Karpas-422 (cell line): ENCODE results near the gene UCHL5. TPM values are rescaled to one million over a fixed set of nuclear protein-coding genes. Genes with fewer than 3 reads are reported as not detected.

ENCODE experiments used
- DNase-seq: peaks from one replicate; pipeline ENCODE4 v3.0.0-alpha.2; 2015
- H2AFZ ChIP-seq: fragments of 200-600 bp; sonication (generic); 2 replicates; pipeline ENCODE4 v1.6.1; 2014; ENCODE audit warnings: antibody characterized with exemption, low read length, mixed read lengths
- H3K27ac ChIP-seq: fragments of 200-600 bp; sonication (generic); 2 replicates; pipeline ENCODE4 v1.5.1; 2014; ENCODE audit warnings: mild to moderate bottlenecking, low read length, moderate library complexity
- H3K27me3 ChIP-seq: fragments of 200-600 bp; sonication (generic); 2 replicates; pipeline ENCODE4 v1.6.1; 2014; ENCODE audit warnings: low read length, mixed read lengths
- H3K36me3 ChIP-seq: fragments of 200-600 bp; sonication (generic); 2 replicates; pipeline ENCODE4 v1.6.1; 2014; ENCODE audit warnings: low read length, mixed read lengths; ENCODE audit not compliant: insufficient read depth
- H3K4me1 ChIP-seq: fragments of 200-600 bp; sonication (generic); 2 replicates; pipeline ENCODE4 v1.6.1; 2014; ENCODE audit warnings: mild to moderate bottlenecking, low read length, mixed read lengths
- H3K4me2 ChIP-seq: fragments of 200-600 bp; sonication (generic); 2 replicates; pipeline ENCODE4 v1.6.1; 2014; ENCODE audit warnings: low read length, low read depth, mild to moderate bottlenecking; ENCODE audit not compliant: poor library complexity, severe bottlenecking
- H3K4me3 ChIP-seq: fragments of 200-600 bp; sonication (generic); 2 replicates; pipeline ENCODE4 v1.5.1; 2014; ENCODE audit warnings: mild to moderate bottlenecking, antibody characterized with exemption, low read length, mixed read lengths
- H3K79me2 ChIP-seq: fragments of 200-600 bp; sonication (generic); 2 replicates; pipeline ENCODE4 v1.6.1; 2014; ENCODE audit warnings: mild to moderate bottlenecking, low read length, mixed read lengths
- H3K9ac ChIP-seq: fragments of 200-600 bp; sonication (generic); 2 replicates; pipeline ENCODE4 v1.6.0; 2014; ENCODE audit warnings: low read length
- H3K9me2 ChIP-seq: fragments of 200-600 bp; sonication (generic), shearing (Covaris generic); replicated peaks from 2 replicates; pipeline ENCODE4 v1.6.0; 2014; ENCODE audit warnings: mild to moderate bottlenecking, low read length, moderate library complexity; ENCODE audit not compliant: insufficient read depth
- H3K9me3 ChIP-seq: fragments of 300-700, 200-600 bp; sonication (generic); 2 replicates; pipeline ENCODE4 v1.6.1; 2014; ENCODE audit warnings: low read length, mixed read lengths
- H4K20me1 ChIP-seq: fragments of 200-600 bp; sonication (generic); 2 replicates; pipeline ENCODE4 v1.6.1; 2014; ENCODE audit warnings: mild to moderate bottlenecking, antibody characterized with exemption, low read length, low read depth; ENCODE audit not compliant: insufficient read depth
- total RNA-seq: library from RNA; depleted of rRNA; stranded (reverse); fragments of >200 nt; shearing (Covaris generic); gene quantifications from 2 replicates; pipeline ENCODE4 v1.2.3, GENCODE V29; 2014; ENCODE audit warnings: low replicate concordance

Gene UCHL5
- total RNA-seq, 1 experiment from 2014 or later, result 63.4 TPM

DNA sequence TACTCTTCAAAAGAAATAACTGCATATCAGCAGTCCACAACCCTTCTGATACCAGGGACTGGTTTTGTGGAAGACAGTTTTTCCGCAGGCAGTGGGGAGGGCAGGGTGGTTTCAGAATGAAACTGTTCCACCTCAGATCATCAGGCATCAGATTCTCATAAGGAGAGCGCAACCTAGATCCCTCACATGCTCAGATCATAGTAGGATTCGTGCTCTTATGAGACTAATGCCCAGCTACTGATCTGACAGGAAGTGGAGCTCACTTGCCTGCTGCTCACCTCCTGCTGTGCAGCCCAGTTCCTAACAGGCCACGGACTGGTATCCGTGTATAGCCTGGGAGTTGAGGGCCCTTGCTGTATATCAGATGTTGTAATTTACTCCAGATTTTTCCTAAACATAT, 11.8 kb upstream of the UCHL5 start:
- peaks cover 36% of the 10 kb centered on the region for H3K36me3 ChIP-seq
- peaks cover 8% of the 10 kb centered on the region; the same call in 1 of the 2 replicates for H3K9me3 ChIP-seq
- no peak for DNase-seq
- H3K4me1 ChIP-seq, result peaks cover 43% of the 10 kb centered on the region
- H3K27ac ChIP-seq, result peak overlapping the region; percentile 73; the same call in 1 of the 2 replicates
- H2AFZ ChIP-seq, result no peak overlapping the region
- H3K27me3 ChIP-seq, result no peaks in the 10 kb centered on the region
- no peaks in the 10 kb centered on the region for H3K9me2 ChIP-seq
- H3K79me2 ChIP-seq, result peaks cover 83% of the 10 kb centered on the region
- H3K9ac ChIP-seq, result no peak overlapping the region
- H3K4me3 ChIP-seq, result no peak overlapping the region
- no peaks in the 10 kb centered on the region; the same call in 1 of the 2 replicates for H4K20me1 ChIP-seq
- no peak overlapping the region for H3K4me2 ChIP-seq

DNA sequence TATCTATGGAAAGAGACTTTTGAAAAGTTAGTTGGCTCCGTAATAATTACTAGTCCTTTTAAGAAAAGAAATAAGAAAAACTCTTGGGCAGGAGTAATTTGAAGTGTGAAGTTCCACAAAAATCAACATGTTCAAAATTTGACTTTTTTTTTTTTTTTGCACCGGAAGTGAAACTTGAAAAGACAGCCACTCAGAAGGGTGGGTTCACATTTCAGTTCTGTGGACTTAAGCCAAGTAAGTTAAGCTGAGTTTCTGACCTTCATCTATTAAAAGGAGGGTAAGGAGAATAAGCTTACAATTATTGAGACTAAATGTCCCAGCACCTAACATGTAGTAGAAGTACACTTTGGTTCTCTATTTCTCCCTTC, 11.2 kb upstream of the UCHL5 start:
- H3K9me2 ChIP-seq, result no peaks in the 10 kb centered on the region
- H3K27ac ChIP-seq, result peak overlapping the region; percentile 73
- H3K4me2 ChIP-seq, result peak overlapping the region; percentile 41
- no peak overlapping the region for H3K4me3 ChIP-seq
- H3K79me2 ChIP-seq, result peaks cover 83% of the 10 kb centered on the region
- H3K4me1 ChIP-seq, result peaks cover 48% of the 10 kb centered on the region
- H4K20me1 ChIP-seq, result no peaks in the 10 kb centered on the region; the same call in 1 of the 2 replicates
- H3K9ac ChIP-seq, result no peak overlapping the region
- DNase-seq, result peak; percentile 77
- peaks cover 5% of the 10 kb centered on the region; the same call in 1 of the 2 replicates for H3K9me3 ChIP-seq
- H3K36me3 ChIP-seq, result peaks cover 31% of the 10 kb centered on the region
- H3K27me3 ChIP-seq, result no peaks in the 10 kb centered on the region
- H2AFZ ChIP-seq, result no peak overlapping the region

DNA sequence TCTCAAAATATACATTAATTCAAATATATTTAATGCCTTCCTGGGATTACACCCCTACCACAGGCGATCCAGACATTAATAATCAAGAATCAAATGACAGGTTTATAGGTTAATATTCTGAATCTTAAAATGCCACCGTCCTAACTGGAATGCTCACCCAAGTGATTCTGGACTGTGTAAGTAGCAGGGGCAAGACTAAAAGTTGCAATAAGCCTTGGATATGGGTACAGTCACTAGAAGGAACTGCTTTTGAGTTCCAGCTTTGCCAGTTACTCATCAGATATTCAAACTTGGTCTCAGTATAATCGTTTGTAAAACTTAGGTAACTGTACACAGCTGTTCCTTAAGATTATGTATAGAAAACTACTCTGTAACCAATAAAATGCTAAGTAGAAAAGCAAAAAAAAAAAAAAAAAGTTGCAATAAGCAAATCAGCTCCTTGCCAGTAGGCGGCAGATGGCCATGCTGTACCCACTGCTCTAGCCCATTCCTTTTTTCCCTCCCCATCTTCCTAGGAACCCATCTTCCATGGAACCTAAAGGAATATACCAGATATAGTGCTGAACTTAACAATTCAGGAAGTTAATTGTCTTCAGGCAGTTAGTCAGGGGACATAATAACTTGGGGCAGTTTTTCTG, 10.7 kb upstream of the UCHL5 start:
- H3K9me2 ChIP-seq, result no peaks in the 10 kb centered on the region
- no peaks in the 10 kb centered on the region for H3K27me3 ChIP-seq
- peaks cover 53% of the 10 kb centered on the region for H3K4me1 ChIP-seq
- DNase-seq, result peak; percentile 58
- no peak overlapping the region for H3K4me3 ChIP-seq
- H3K9me3 ChIP-seq, result peaks cover 5% of the 10 kb centered on the region; the same call in 1 of the 2 replicates
- no peak overlapping the region for H2AFZ ChIP-seq
- H3K36me3 ChIP-seq, result peaks cover 28% of the 10 kb centered on the region
- no peak overlapping the region for H3K9ac ChIP-seq
- peak overlapping the region; percentile 73 for H3K27ac ChIP-seq
- H4K20me1 ChIP-seq, result no peaks in the 10 kb centered on the region; the same call in 1 of the 2 replicates
- peaks cover 86% of the 10 kb centered on the region for H3K79me2 ChIP-seq
- H3K4me2 ChIP-seq, result peak overlapping the region; percentile 41

GRCh38 chr1:193068013-193068412, 8.9 kb upstream of the UCHL5 start:
- H3K9me2 ChIP-seq, result no peaks in the 10 kb centered on the region
- peak overlapping the region; percentile 55 for H3K4me2 ChIP-seq
- H3K27ac ChIP-seq, result peak overlapping the region; percentile 28; the same call in 1 of the 2 replicates
- no peaks in the 10 kb centered on the region; the same call in 1 of the 2 replicates for H4K20me1 ChIP-seq
- no peak for DNase-seq
- H2AFZ ChIP-seq, result no peak overlapping the region
- H3K27me3 ChIP-seq, result no peaks in the 10 kb centered on the region
- peaks cover 72% of the 10 kb centered on the region for H3K4me1 ChIP-seq
- H3K9me3 ChIP-seq, result peaks cover 3% of the 10 kb centered on the region; the same call in 1 of the 2 replicates
- no peak overlapping the region for H3K4me3 ChIP-seq
- peaks cover 97% of the 10 kb centered on the region for H3K79me2 ChIP-seq
- no peak overlapping the region for H3K9ac ChIP-seq
- H3K36me3 ChIP-seq, result peaks cover 23% of the 10 kb centered on the region

- peaks cover 98% of the 10 kb centered on the region for H3K79me2 ChIP-seq
- peak overlapping the region; percentile 48 for H3K27ac ChIP-seq
- no peaks in the 10 kb centered on the region for H3K9me3 ChIP-seq
- no peak overlapping the region for H2AFZ ChIP-seq
- peak overlapping the region; percentile 55 for H3K4me2 ChIP-seq
- H3K27me3 ChIP-seq, result no peaks in the 10 kb centered on the region
- peak overlapping the region; percentile 44 for H3K4me3 ChIP-seq
- H3K9me2 ChIP-seq, result no peaks in the 10 kb centered on the region
- peak overlapping the region; percentile 47 for H3K9ac ChIP-seq
- H3K4me1 ChIP-seq, result peaks cover 74% of the 10 kb centered on the region
- no peak for DNase-seq
- peaks cover 23% of the 10 kb centered on the region for H3K36me3 ChIP-seq
- no peaks in the 10 kb centered on the region; the same call in 1 of the 2 replicates for H4K20me1 ChIP-seq
Measured at GRCh38 chr1:193066606-193067005, 7.4 kb upstream of the UCHL5 start.

DNA sequence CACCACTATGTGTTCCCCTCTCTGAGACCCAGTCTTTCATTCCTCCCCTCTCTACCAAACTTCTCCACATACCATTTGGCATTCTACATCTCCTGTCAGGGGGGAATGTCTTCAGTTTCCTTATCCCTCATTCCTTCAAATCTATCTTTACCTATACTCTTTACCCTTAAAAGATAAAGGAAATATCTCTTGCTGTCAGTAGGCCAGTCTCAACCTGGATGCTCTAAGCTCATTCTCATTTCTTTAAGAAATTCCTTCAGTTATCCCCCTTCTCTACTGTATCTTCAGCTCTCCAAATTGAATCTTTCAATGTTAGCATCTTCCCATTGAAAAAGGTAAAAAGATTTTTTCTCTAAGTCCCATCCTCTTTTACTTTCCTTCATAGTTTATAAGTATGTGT, 6.8 kb upstream of the UCHL5 start:
- Histone ChIP-seq H3K9ac (peak overlapping the region; percentile 47), H3K4me1 (peaks cover 80% of the 10 kb centered on the region), H3K36me3 (peaks cover 21% of the 10 kb centered on the region), H3K27ac (peak overlapping the region; percentile 48), H3K27me3 (no peaks in the 10 kb centered on the region), H3K79me2 (peaks cover 99% of the 10 kb centered on the region), H3K9me3 (no peaks in the 10 kb centered on the region), H3K4me3 (peak overlapping the region; percentile 44), H2AFZ (no peak overlapping the region), H4K20me1 (no peaks in the 10 kb centered on the region; the same call in 1 of the 2 replicates), H3K4me2 (peak overlapping the region; percentile 55), H3K9me2 (no peaks in the 10 kb centered on the region)
- no peak for DNase-seq

DNA sequence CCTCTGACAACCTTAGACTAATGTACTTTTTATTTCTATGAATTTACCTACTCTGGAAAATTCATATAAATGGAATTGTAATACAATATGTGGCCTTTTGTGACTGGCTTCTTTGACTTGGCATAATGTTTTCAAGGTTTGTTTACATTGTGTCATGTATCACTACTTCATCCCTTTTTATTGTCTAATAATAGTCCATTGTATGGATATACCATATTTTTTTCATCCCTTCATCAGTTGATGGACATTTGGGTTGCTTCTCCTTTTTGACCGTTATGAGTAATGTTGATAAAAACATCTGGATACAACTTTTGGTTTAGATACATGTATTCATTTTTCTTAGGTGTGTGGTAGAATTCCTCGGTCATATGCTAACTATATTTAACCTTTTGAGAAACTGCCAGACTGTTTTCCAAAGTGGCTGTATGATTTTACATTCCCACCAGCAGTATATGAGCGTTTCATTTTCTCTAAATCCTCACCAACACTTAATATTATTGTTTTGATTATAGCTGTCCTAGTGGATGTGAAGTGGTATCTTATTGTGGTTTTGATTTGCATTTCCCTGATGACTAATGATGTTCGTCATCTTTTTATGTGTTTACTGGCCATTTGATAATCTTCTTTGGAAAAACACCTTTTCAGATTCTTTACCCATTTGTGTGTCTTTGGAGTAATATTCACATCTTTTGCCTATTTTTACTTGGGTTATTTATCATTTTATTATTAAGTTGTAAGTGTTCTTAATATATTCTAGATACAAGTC, 3.7 kb upstream of the UCHL5 start:
- H3K27me3 ChIP-seq, result no peaks in the 10 kb centered on the region
- no peak overlapping the region for H3K27ac ChIP-seq

GRCh38 chr1:193060938-193061337, 1.8 kb upstream of the UCHL5 start:
- H3K9me3 ChIP-seq, result no peaks in the 10 kb centered on the region
- H3K9me2 ChIP-seq, result no peaks in the 10 kb centered on the region
- H4K20me1 ChIP-seq, result no peaks in the 10 kb centered on the region; the same call in 1 of the 2 replicates
- peaks cover 64% of the 10 kb centered on the region for H3K4me1 ChIP-seq
- peak overlapping the region; percentile 98 for H3K4me2 ChIP-seq
- H3K4me3 ChIP-seq, result peak overlapping the region; percentile 95
- H3K27me3 ChIP-seq, result no peaks in the 10 kb centered on the region
- peak overlapping the region; percentile 99 for H3K9ac ChIP-seq
- peak; percentile 71 for DNase-seq
- peaks cover 26% of the 10 kb centered on the region for H3K36me3 ChIP-seq
- no peak overlapping the region for H2AFZ ChIP-seq
- peaks cover 99% of the 10 kb centered on the region for H3K79me2 ChIP-seq
- H3K27ac ChIP-seq, result peak overlapping the region; percentile 81

More for the DNA sequence above, 3.7 kb upstream of the UCHL5 start:
- H3K36me3 ChIP-seq, result peaks cover 15% of the 10 kb centered on the region
- no peak overlapping the region for H3K4me3 ChIP-seq
- H3K4me2 ChIP-seq, result peak overlapping the region; percentile 55
- no peaks in the 10 kb centered on the region; the same call in 1 of the 2 replicates for H4K20me1 ChIP-seq
- no peak overlapping the region for H2AFZ ChIP-seq
- H3K9ac ChIP-seq, result no peak overlapping the region
- DNase-seq, result no peak
- H3K79me2 ChIP-seq, result peaks cover 98% of the 10 kb centered on the region
- peaks cover 64% of the 10 kb centered on the region for H3K4me1 ChIP-seq
- no peaks in the 10 kb centered on the region for H3K9me2 ChIP-seq
- no peaks in the 10 kb centered on the region for H3K9me3 ChIP-seq
